PFSK-1 (cell line): ENCODE measurements around the gene TRIM47.

Experiments
- POLR2AphosphoS5 ChIP-seq: IDR thresholded peaks from 2 replicates; pipeline ENCODE4 v1.6.1; 2012; ENCODE audit warnings: low read depth, mild to moderate bottlenecking, control low read depth, low read length, moderate library complexity
- SIN3A ChIP-seq: IDR thresholded peaks from 2 replicates; pipeline ENCODE4 v1.6.1; 2012; ENCODE audit warnings: mild to moderate bottlenecking, low read length, moderate library complexity, borderline replicate concordance; ENCODE audit not compliant: insufficient read depth
- TAF1 ChIP-seq: IDR thresholded peaks from 2 replicates; pipeline ENCODE4 v1.6.1; 2012; ENCODE audit warnings: low read length, control low read depth, borderline replicate concordance; ENCODE audit not compliant: insufficient read depth
- TF ChIP-seq, protein P1 (sequence below), 2 experiments: IDR thresholded peaks; 2 replicates each; pipeline versions ENCODE4 v1.6.1 to v1.8.0; 2011 to 2012; ENCODE audit warnings: low read depth in 2 of 2, low read length in 2 of 2, control low read depth in 1 of 2, inconsistent platforms in 1 of 2, mild to moderate bottlenecking in 1 of 2, moderate library complexity in 1 of 2; ENCODE audit not compliant: insufficient read depth in 1 of 2

DNA sequence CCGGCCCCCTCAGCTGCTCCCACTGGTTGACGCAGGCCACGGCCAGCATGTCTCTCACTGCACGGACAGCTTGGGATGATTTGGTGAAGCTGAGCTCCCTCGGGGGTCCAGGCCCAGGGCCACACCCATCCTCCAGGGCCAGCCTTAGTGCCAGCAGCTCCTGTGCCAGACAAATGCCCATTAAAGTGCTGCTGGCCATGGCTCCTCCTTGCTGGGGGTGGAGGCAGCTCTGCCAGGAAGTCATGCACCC, 2.5 kb downstream of the TRIM47 start:
- TF ChIP-seq SIN3A (no peak), POLR2AphosphoS5 (no peak), TAF1 (no peak)
- TF ChIP-seq, protein P1, sequence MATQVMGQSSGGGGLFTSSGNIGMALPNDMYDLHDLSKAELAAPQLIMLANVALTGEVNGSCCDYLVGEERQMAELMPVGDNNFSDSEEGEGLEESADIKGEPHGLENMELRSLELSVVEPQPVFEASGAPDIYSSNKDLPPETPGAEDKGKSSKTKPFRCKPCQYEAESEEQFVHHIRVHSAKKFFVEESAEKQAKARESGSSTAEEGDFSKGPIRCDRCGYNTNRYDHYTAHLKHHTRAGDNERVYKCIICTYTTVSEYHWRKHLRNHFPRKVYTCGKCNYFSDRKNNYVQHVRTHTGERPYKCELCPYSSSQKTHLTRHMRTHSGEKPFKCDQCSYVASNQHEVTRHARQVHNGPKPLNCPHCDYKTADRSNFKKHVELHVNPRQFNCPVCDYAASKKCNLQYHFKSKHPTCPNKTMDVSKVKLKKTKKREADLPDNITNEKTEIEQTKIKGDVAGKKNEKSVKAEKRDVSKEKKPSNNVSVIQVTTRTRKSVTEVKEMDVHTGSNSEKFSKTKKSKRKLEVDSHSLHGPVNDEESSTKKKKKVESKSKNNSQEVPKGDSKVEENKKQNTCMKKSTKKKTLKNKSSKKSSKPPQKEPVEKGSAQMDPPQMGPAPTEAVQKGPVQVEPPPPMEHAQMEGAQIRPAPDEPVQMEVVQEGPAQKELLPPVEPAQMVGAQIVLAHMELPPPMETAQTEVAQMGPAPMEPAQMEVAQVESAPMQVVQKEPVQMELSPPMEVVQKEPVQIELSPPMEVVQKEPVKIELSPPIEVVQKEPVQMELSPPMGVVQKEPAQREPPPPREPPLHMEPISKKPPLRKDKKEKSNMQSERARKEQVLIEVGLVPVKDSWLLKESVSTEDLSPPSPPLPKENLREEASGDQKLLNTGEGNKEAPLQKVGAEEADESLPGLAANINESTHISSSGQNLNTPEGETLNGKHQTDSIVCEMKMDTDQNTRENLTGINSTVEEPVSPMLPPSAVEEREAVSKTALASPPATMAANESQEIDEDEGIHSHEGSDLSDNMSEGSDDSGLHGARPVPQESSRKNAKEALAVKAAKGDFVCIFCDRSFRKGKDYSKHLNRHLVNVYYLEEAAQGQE (IDR thresholded peaks at IDR 0.05; ENCODE audit: insufficient read depth in 1 of 2, low read depth in 2 of 2, low read length in 2 of 2), result no peak
